Stomach (tissue), 9 donors: ENCODE data around the gene HDLBP. TPM values are rescaled to one million over a fixed set of nuclear protein-coding genes. Genes with fewer than 3 reads are reported as not detected.

ENCODE experiments used
- DNase-seq, 2 donors: peaks; one replicate each; pipeline versions ENCODE4 v3.0.0 to v3.0.0-alpha.2; 2013 to 2019
- H3K27ac ChIP-seq, 5 donors: fragments of 200-600 bp in 4 of 5; sonication (generic) in 4 of 5; one replicate each; pipeline ENCODE4 v1.5.1; 2013 to 2019; ENCODE audit warnings: mild to moderate bottlenecking in 1 of 5, moderate library complexity in 1 of 5
- H3K27me3 ChIP-seq, 3 donors: fragments of 200-600 bp; sonication (generic); one replicate each; pipeline ENCODE4 v1.5.1; 2017 to 2019; ENCODE audit warnings: mixed run types in 1 of 3
- H3K36me3 ChIP-seq, 4 donors: fragments of 200-600 bp; sonication (generic); 1 replicate in 3 of 4; 2 replicates in 1 of 4; pipeline ENCODE4 v1.5.1; 2016 to 2019
- H3K4me1 ChIP-seq, 4 donors: fragments of 200-600 bp; sonication (generic); one replicate each; pipeline ENCODE4 v1.5.1; 2016 to 2019
- H3K4me3 ChIP-seq, 4 donors: fragments of 200-600 bp; sonication (generic) in 3 of 4; one replicate each; pipeline ENCODE4 v1.5.1; 2016 to 2019; ENCODE audit warnings: mild to moderate bottlenecking in 1 of 4
- H3K9me3 ChIP-seq, 4 donors: fragments of 200-600 bp; sonication (generic); one replicate each; pipeline ENCODE4 v1.5.1; 2016 to 2019
- CTCF ChIP-seq, 7 experiments: fragments of 450-650 bp in 4 of 7; fragments of 200-600 bp in 3 of 7; sonication (generic) in 3 of 7; IDR thresholded peaks; one replicate each; pipeline ENCODE4 v1.5.1; 2016 to 2019; ENCODE audit warnings: antibody characterized with exemption in 7 of 7, control low read depth in 2 of 7, mild to moderate bottlenecking in 1 of 7
- EP300 ChIP-seq: sonication (generic); formaldehyde crosslinking; IDR thresholded peaks from one replicate; pipeline ENCODE4 v1.6.1; 2017; ENCODE audit warnings: antibody characterized with exemption
- POLR2A ChIP-seq, 4 donors: fragments of 450-650 bp; IDR thresholded peaks; one replicate each; pipeline ENCODE4 v1.6.1; 2016; ENCODE audit warnings: antibody characterized with exemption in 4 of 4, control low read depth in 2 of 4, mild to moderate bottlenecking in 1 of 4, moderate library complexity in 1 of 4
- POLR2AphosphoS5 ChIP-seq, 3 donors: sonication (generic); formaldehyde crosslinking; IDR thresholded peaks; one replicate each; pipeline ENCODE4 v1.6.1; 2016; ENCODE audit warnings: antibody characterized with exemption in 3 of 3
- WGBS, 5 donors: extraction: QIAGEN DNeasy Blood & Tissue Kit in 3 of 5; methylation state at CpG; one replicate each; pipeline versions ENCODE4 v1.1.5 to v1.1.7; 2013 to 2018; 5-methylcytosine and 5-hydroxymethylcytosine counted together
- intact Hi-C: fragments of 100-400 bp; cut with DNase I; formaldehyde crosslinking; loops from one replicate; pipeline ENCODE4 v1.15.1; 2023; ENCODE audit warnings: low total_unique reads
- polyA plus RNA-seq, 3 donors: library from polyadenylated mRNA; stranded (reverse); fragments of 200-250 nt; gene quantifications; one replicate each; pipeline ENCODE4 v1.2.3, GENCODE V29; 2013
- total RNA-seq, 5 donors: library from RNA; depleted of rRNA; stranded (reverse); fragments of >200 nt; gene quantifications; one replicate each; pipeline versions ENCODE4 v1.1.0 to v1.2.3, GENCODE V29; 2014 to 2016
- donor health status: healthy with polysubstance abuse.
- donor health status: Bipolar disorder and iron deficiency.
- donor health status: healthy.

The HDLBP gene
- total and polyA plus RNA-seq, 8 donors = 171 to 752 (median 397) TPM

GRCh38 chr2:241271706-241272302 lies 43.7 kb downstream of the HDLBP start:
- Histone ChIP-seq H3K9me3 (no peaks in the 10 kb centered on the region), H3K4me1 (peaks cover 25 to 67% (median 55%) of the 10 kb centered on the region in 4 donors), H3K27ac (peak overlapping the region; percentile 94 to 98 (median 97)), H3K4me3 (peak overlapping the region; percentile 95 to 98 (median 97)), H3K27me3 (no peaks in the 10 kb centered on the region), H3K36me3 (peaks cover under 1 to 23% (median 18%) of the 10 kb centered on the region in 4 donors)
- TF ChIP-seq POLR2AphosphoS5 (IDR thresholded peaks at IDR 0.05) = peak; percentile 19 to 64 (median 59)
- TF ChIP-seq CTCF (IDR thresholded peaks at IDR 0.05) = no peak
- no peak for TF ChIP-seq POLR2A (IDR thresholded peaks at IDR 0.05)
- TF ChIP-seq EP300 = no peak
- 1 to 2% (median 1%) methylated on average over 16 to 37 of the region's 37 CpGs for WGBS, 5 donors
- peak; percentile 88 to 91 for DNase-seq
- intact Hi-C loops = no loop called here

- peaks cover 25 to 74% (median 55%) of the 10 kb centered on the region in 4 donors for H3K4me1 ChIP-seq
- peak overlapping the region; percentile 95 to 98 (median 97) for H3K4me3 ChIP-seq
- H3K36me3 ChIP-seq = peaks cover 12 to 36% (median 31%) of the 10 kb centered on the region in 4 donors
- DNase-seq = no peak
- peak overlapping the region in 4 of 5 donors; percentile 34 to 98 (median 96) for H3K27ac ChIP-seq
- TF ChIP-seq CTCF (IDR thresholded peaks at IDR 0.05) (no peak), POLR2AphosphoS5 (IDR thresholded peaks at IDR 0.05) (no peak), EP300 (no peak), POLR2A (IDR thresholded peaks at IDR 0.05) (no peak)
- intact Hi-C loops = no loop called here
- WGBS, 5 donors = 34 to 73% (median 43%) methylated on average over 5 of the region's 5 CpGs
- no peaks in the 10 kb centered on the region for H3K9me3 ChIP-seq
- no peaks in the 10 kb centered on the region for H3K27me3 ChIP-seq
These were observed 44.9 kb downstream of the HDLBP start for GRCh38 chr2:241270531-241270930.

GRCh38 chr2:241269707-241270520 lies 45.6 kb downstream of the HDLBP start:
- H3K4me1 ChIP-seq = peaks cover 25 to 74% (median 55%) of the 10 kb centered on the region in 4 donors
- WGBS, 5 donors = 33 to 69% (median 56%) methylated on average over 13 to 15 of the region's 15 CpGs
- intact Hi-C loops = no loop called here
- H3K27me3 ChIP-seq = no peaks in the 10 kb centered on the region
- peak in 1 of 2 donors; percentile 38 for DNase-seq
- H3K9me3 ChIP-seq = no peaks in the 10 kb centered on the region
- peak overlapping the region; percentile 95 to 98 (median 97) for H3K4me3 ChIP-seq
- TF ChIP-seq POLR2AphosphoS5 (IDR thresholded peaks at IDR 0.05) = no peak
- no peak for TF ChIP-seq CTCF (IDR thresholded peaks at IDR 0.05)
- no peak for TF ChIP-seq EP300
- no peak for TF ChIP-seq POLR2A (IDR thresholded peaks at IDR 0.05)
- H3K36me3 ChIP-seq = peaks cover 18 to 42% (median 37%) of the 10 kb centered on the region in 4 donors
- peak overlapping the region in 3 of 5 donors; percentile 3 to 98 (median 97) for H3K27ac ChIP-seq

- H3K4me3 ChIP-seq = no peak overlapping the region
- H3K9me3 ChIP-seq = no peaks in the 10 kb centered on the region
- WGBS, 5 donors = 66 to 79% (median 73%) methylated on average over 14 of the region's 14 CpGs
- H3K4me1 ChIP-seq = peaks cover 25 to 65% (median 48%) of the 10 kb centered on the region in 4 donors
- TF ChIP-seq EP300 = no peak
- no peak for TF ChIP-seq CTCF (IDR thresholded peaks at IDR 0.05)
- peak overlapping the region in 1 of 5 donors; percentile 8 for H3K27ac ChIP-seq
- DNase-seq = no peak
- H3K36me3 ChIP-seq = peaks cover 27 to 52% (median 47%) of the 10 kb centered on the region in 4 donors
- H3K27me3 ChIP-seq = no peaks in the 10 kb centered on the region
- intact Hi-C loops = no loop called here
These were observed 46.6 kb downstream of the HDLBP start for GRCh38 chr2:241268716-241269445.
